Heart left ventricle (tissue), 16 donors: ENCODE data around the gene STOML3. TPM values are rescaled to one million over a fixed set of nuclear protein-coding genes. Genes with fewer than 3 reads are reported as not detected.

Experiments used
- ATAC-seq, 4 donors: fragments of 200-7000 bp; cut with Tn5 transposase; one replicate each; pipeline ENCODE4 v1.9.1; 2020 to 2022; ENCODE audit warnings: moderate library complexity in 4 of 4, mild to moderate bottlenecking in 3 of 4, moderate number of reproducible peaks in 1 of 4
- DNase-seq, 5 donors: peaks; one replicate each; pipeline ENCODE4 v3.0.0-alpha.2; 2020
- H3K27ac ChIP-seq, 12 donors: fragments of 200-600 bp; sonication (generic) in 4 of 12; one replicate each; pipeline versions ENCODE4 v1.5.0 to v1.8.0; 2016 to 2022; ENCODE audit warnings: mild to moderate bottlenecking in 2 of 12
- H3K27me3 ChIP-seq, 9 donors: fragments of 200-600 bp; sonication (generic) in 2 of 9; one replicate each; pipeline versions ENCODE4 v1.5.1 to v1.8.0; 2016 to 2022; ENCODE audit warnings: mild to moderate bottlenecking in 3 of 9
- H3K36me3 ChIP-seq, 9 donors: fragments of 200-600 bp; sonication (generic) in 2 of 9; one replicate each; pipeline versions ENCODE4 v1.5.0 to v1.8.0; 2018 to 2022; ENCODE audit warnings: mild to moderate bottlenecking in 2 of 9
- H3K4me1 ChIP-seq, 12 donors: fragments of 200-600 bp; sonication (generic) in 4 of 12; one replicate each; pipeline versions ENCODE4 v1.5.0 to v1.8.0; 2016 to 2022; ENCODE audit warnings: mild to moderate bottlenecking in 3 of 12
- H3K4me3 ChIP-seq, 12 donors: fragments of 200-600 bp; sonication (generic) in 4 of 12; one replicate each; pipeline versions ENCODE4 v1.5.0 to v1.8.0; 2017 to 2022; ENCODE audit warnings: mild to moderate bottlenecking in 9 of 12, moderate library complexity in 4 of 12
- H3K9me3 ChIP-seq, 12 donors: fragments of 200-600 bp; sonication (generic) in 4 of 12; one replicate each; pipeline versions ENCODE4 v1.5.0 to v1.8.0; 2016 to 2022; ENCODE audit warnings: mild to moderate bottlenecking in 1 of 12
- POLR2A ChIP-seq, 2 donors: fragments of 450-650 bp; IDR thresholded peaks; one replicate each; pipeline ENCODE4 v1.6.1; 2017; ENCODE audit warnings: antibody characterized with exemption in 2 of 2, mild to moderate bottlenecking in 2 of 2, moderate library complexity in 2 of 2
- WGBS, 4 donors: extraction: QIAGEN DNeasy Blood & Tissue Kit in 2 of 4; methylation state at CpG; one replicate each; pipeline versions ENCODE4 v1.1.5 to v1.1.7; 2013 to 2018; 5-methylcytosine and 5-hydroxymethylcytosine counted together
- intact Hi-C, 10 donors: fragments of 100-400 bp; cut with DNase I; formaldehyde crosslinking; loops; one replicate each; pipeline versions ENCODE4 v1.11.1 to v1.14.2; 2022
- polyA plus RNA-seq, 2 donors: library from polyadenylated mRNA; stranded (reverse); fragments of 200-250 nt; gene quantifications; one replicate each; pipeline ENCODE4 v1.2.3, GENCODE V29; 2013
- total RNA-seq, 9 donors: library from RNA; depleted of rRNA in 2 of 9; stranded (reverse); fragments of >200 nt in 2 of 9; fragmentation: NEBNext Ultra II Directional in 3 of 9; extraction: Animal tissue kit (Norgen Biotek cat#: 25700) in 3 of 9; gene quantifications; one replicate each; pipeline versions ENCODE4 v1.1.0 to v1.2.4, GENCODE V29; 2016 to 2023
- TF ChIP-seq, protein P1 (sequence below), 12 donors: fragments of 200-600 bp; sonication (generic) in 4 of 12; IDR thresholded peaks; one replicate each; pipeline versions ENCODE4 v1.5.0 to v1.8.0; 2018 to 2022; ENCODE audit warnings: antibody characterized with exemption in 12 of 12, mild to moderate bottlenecking in 5 of 12
- donor health status: ischemic (EF 13 %, LVEDD 7.1; RV severe dilation, severe dysfunction).
- donor health status: healthy with polysubstance abuse.
- donor health status: DM: no; HTN: yes; CAD: no.
- donor health status: DM: no; HTN: no; CAD: no.
- donor health status: ischemic (EF 25% LVEDD 6.9; RV normal size, moderate dysfunction).
- donor health status: ischemic (EF 25% LVEDD 5.7; RV mildly dilated, moderate dysfunction).
- donor health status: healthy.
- donor health status: DM: yes; HTN: yes; CAD: no.
- donor health status: ischemic (EF 35%, LVEDD 5.7; RV mildly dilated, moderate dysfunction).
- donor health status: nonischemic (EF 11% LVEDD 7.7; RV severe dilation, severe dysfunction).
- donor health status: DM: yes; HTN: yes; CAD: no.
- donor health status: PGD.
- donor health status: ischemic (EF 29% LVEDD 5.4; RV normal size, mild dysfunction).
- donor health status: nonischemic (EF 23%, LVEDD 6.1; RV moderate dilation, normal function).

Gene STOML3
- total and polyA plus RNA-seq, 11 donors = not detected

DNA sequence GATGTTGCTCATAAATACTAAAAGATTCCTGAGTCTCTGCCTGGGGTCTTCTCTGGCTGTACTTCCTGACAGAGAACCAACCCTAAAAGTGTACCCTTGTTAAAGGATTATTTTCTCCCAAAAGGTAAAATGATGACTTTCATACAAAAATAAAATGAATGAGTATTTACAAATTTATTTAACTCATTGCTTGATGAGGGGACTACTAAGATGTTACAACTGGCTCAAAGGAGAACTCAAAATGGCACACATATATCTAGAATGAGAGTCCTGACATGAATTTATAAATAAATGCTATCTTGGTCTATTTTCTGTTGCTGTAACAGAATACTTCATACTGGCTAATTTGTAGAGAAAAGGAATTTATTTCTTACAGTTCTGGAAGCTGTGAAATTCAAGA lies 30.5 kb downstream of the STOML3 start:
- H3K9me3 ChIP-seq = peaks cover 0 to 22% (median 0%) of the 10 kb centered on the region in 12 donors
- no peak overlapping the region for H3K4me3 ChIP-seq
- H3K4me1 ChIP-seq = no peaks in the 10 kb centered on the region
- DNase-seq (no peak), ATAC-seq (no peak)
- no peaks in the 10 kb centered on the region for H3K27me3 ChIP-seq
- intact Hi-C loops = no loop called here
- H3K27ac ChIP-seq = no peak overlapping the region
- H3K36me3 ChIP-seq = no peaks in the 10 kb centered on the region
- TF ChIP-seq, protein P1, sequence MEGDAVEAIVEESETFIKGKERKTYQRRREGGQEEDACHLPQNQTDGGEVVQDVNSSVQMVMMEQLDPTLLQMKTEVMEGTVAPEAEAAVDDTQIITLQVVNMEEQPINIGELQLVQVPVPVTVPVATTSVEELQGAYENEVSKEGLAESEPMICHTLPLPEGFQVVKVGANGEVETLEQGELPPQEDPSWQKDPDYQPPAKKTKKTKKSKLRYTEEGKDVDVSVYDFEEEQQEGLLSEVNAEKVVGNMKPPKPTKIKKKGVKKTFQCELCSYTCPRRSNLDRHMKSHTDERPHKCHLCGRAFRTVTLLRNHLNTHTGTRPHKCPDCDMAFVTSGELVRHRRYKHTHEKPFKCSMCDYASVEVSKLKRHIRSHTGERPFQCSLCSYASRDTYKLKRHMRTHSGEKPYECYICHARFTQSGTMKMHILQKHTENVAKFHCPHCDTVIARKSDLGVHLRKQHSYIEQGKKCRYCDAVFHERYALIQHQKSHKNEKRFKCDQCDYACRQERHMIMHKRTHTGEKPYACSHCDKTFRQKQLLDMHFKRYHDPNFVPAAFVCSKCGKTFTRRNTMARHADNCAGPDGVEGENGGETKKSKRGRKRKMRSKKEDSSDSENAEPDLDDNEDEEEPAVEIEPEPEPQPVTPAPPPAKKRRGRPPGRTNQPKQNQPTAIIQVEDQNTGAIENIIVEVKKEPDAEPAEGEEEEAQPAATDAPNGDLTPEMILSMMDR (IDR thresholded peaks at IDR 0.05) = no peak
- TF ChIP-seq POLR2A (IDR thresholded peaks at IDR 0.05) = no peak

DNA sequence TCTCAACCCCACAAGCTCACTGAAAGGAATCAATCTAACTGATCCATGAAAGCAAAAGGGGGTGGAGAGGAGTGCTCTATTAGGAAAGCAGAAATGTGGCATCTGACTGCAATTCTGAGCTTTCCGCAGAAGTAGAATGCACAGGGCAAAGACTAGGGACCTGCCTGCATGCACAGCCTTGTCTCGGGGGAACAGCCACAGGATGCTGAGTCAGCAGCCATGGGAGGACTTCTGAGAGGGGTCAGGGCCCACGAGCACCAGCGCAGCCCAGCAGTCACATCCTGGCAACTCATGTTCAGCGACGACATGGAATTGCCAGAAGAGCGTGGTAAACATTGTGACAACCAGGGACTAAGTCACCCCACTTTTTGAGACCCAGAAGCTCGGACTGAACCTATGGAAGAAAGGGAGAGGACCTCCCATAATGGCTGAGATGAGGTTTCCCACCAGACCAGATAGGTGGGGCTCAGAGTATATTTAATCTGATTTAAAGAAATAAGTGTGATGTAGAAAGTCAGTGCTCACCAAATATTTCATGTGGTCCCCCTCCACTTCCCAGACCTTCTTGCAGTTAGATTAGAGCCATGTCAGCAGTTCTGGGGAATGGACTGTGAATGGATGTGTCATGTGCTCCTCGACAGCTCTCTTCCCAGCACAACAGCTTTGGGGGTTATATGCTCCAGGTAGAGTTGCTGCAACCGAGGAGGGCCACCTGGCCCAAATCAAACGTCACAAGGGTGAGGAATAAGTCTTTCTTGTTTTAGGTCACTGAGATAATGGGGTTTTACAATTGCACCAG lies 32.6 kb downstream of the STOML3 start:
- ATAC-seq (no peak), DNase-seq (no peak)
- H3K9me3 ChIP-seq = peaks cover 0 to 22% (median 0%) of the 10 kb centered on the region in 12 donors
- intact Hi-C loops = no loop called here
- H3K27ac ChIP-seq = no peak overlapping the region
- H3K36me3 ChIP-seq = no peaks in the 10 kb centered on the region
- H3K27me3 ChIP-seq = peaks cover 0 to 3% (median 0%) of the 10 kb centered on the region in 9 donors
- 80 to 86% (median 83%) methylated on average over 11 of the region's 11 CpGs for WGBS, 4 donors
- TF ChIP-seq, protein P1 (IDR thresholded peaks at IDR 0.05) = no peak
- TF ChIP-seq POLR2A (IDR thresholded peaks at IDR 0.05) = no peak
- no peak overlapping the region for H3K4me3 ChIP-seq
- no peaks in the 10 kb centered on the region for H3K4me1 ChIP-seq

DNA sequence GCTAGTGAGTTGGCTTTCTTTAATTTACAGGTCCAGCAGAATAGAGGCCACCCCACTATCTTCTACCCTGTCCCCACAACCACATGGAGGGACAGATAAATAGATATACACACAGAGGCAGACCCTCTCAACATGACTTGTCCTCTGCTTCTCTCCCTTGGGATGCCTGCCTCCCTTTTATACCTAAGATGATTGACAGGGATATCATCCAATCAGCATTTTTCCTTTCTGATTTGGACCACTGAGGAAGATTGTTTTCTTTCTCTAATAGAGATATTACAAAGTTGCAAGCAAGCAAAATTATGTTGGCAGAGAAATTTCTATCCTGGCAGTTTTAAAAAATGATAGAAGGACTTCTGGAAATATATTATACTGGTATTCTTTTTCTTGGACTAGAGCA lies 35.8 kb downstream of the STOML3 start:
- Histone ChIP-seq H3K9me3 (peaks cover 0 to 11% (median 0%) of the 10 kb centered on the region in 12 donors), H3K27me3 (peaks cover 0 to 3% (median 0%) of the 10 kb centered on the region in 9 donors), H3K4me3 (no peak overlapping the region), H3K27ac (no peak overlapping the region), H3K4me1 (no peaks in the 10 kb centered on the region), H3K36me3 (no peaks in the 10 kb centered on the region)
- TF ChIP-seq, protein P1 (IDR thresholded peaks at IDR 0.05) = no peak
- no peak for TF ChIP-seq POLR2A (IDR thresholded peaks at IDR 0.05)
- DNase-seq (no peak), ATAC-seq (no peak)
- intact Hi-C loops = no loop called here

DNA sequence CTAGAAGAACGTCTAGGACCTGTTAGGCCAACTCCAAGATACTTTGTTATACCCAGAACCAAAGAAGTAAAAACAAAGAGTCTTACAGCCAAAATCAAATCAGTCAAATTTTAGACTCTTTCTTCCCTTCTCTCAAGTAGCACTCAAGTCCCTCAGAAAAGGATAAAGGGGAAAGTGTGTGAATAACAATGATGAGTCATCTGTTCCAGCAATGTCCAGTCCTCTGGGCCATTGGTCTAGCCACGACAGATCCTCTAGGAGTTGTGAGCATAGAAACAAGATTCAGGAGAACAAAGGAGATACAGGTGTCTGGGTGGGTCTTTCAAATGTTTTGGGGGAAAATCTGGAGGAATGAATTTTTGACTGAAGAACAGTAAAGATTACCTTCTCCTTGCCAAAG lies 36.3 kb downstream of the STOML3 start:
- Histone ChIP-seq H3K27ac (no peak overlapping the region), H3K27me3 (peaks cover 0 to 3% (median 0%) of the 10 kb centered on the region in 9 donors), H3K9me3 (peaks cover 0 to 7% (median 0%) of the 10 kb centered on the region in 12 donors), H3K36me3 (no peaks in the 10 kb centered on the region), H3K4me1 (no peaks in the 10 kb centered on the region), H3K4me3 (no peak overlapping the region)
- TF ChIP-seq, protein P1 (IDR thresholded peaks at IDR 0.05) = no peak
- TF ChIP-seq POLR2A (IDR thresholded peaks at IDR 0.05) = no peak
- intact Hi-C loops = no loop called here
- DNase-seq (no peak), ATAC-seq (no peak)
- WGBS, 4 donors = 48 to 65% (median 53%) methylated on average over 2 of the region's 2 CpGs
